Esophagus mucosa (tissue), 1 donor: ENCODE results near the gene SYCE3. TPM values are rescaled to one million over a fixed set of nuclear protein-coding genes. Genes with fewer than 3 reads are reported as not detected.
"Not testable (repeated sequence)": the region's sequence is repeated elsewhere in the genome, so short reads cannot be mapped to it uniquely, and the experiment has no call there.

ENCODE experiments used
- ATAC-seq: fragments of 200-7000 bp; cut with Tn5 transposase; one replicate; pipeline ENCODE4 v1.9.1; 2020
- total RNA-seq: library from RNA; stranded (reverse); gene quantifications from one replicate; pipeline ENCODE4 v1.2.4, GENCODE V29; 2023
- donor health status: DM: yes; HTN: yes; CAD: no.

SYCE3 gene
- total RNA-seq, result not detected

GRCh38 chr22:50562523-50563412, at the start of gene SYCE3:
SYCE3 (minus strand) TSS chr22:50562919; CDS start chr22:50556405, 6,514 bp downstream.
- ATAC-seq, result peak; percentile 95

GRCh38 chr22:50612168-50612527, 49.4 kb upstream of the SYCE3 start:
- ATAC-seq, result no peak

GRCh38 chr22:50611341-50612060, 48.8 kb upstream of the SYCE3 start:
- ATAC-seq, result no peak

- no peak for ATAC-seq
Measured at GRCh38 chr22:50610581-50610980, 47.9 kb upstream of the SYCE3 start.

GRCh38 chr22:50610041-50610451, 47.3 kb upstream of the SYCE3 start:
- no peak for ATAC-seq

- no peak for ATAC-seq
Measured at GRCh38 chr22:50609599-50609998, 46.9 kb upstream of the SYCE3 start.

GRCh38 chr22:50608996-50609395, 46.3 kb upstream of the SYCE3 start:
- no peak for ATAC-seq

GRCh38 chr22:50608058-50608840, 45.5 kb upstream of the SYCE3 start:
- not testable (repeated sequence) for ATAC-seq

- ATAC-seq, result no peak
Measured at GRCh38 chr22:50607659-50608020, 44.9 kb upstream of the SYCE3 start.

GRCh38 chr22:50606946-50607658, 44.4 kb upstream of the SYCE3 start:
- ATAC-seq, result no peak

- ATAC-seq, result peak; percentile 24
Measured at GRCh38 chr22:50606165-50606945, 43.6 kb upstream of the SYCE3 start.

- no peak for ATAC-seq
Measured at GRCh38 chr22:50605613-50606074, 42.9 kb upstream of the SYCE3 start.

- no peak for ATAC-seq
Measured at GRCh38 chr22:50605002-50605612, 42.4 kb upstream of the SYCE3 start.

GRCh38 chr22:50604256-50605001, 41.7 kb upstream of the SYCE3 start:
- ATAC-seq, result no peak

- ATAC-seq, result no peak
Measured at GRCh38 chr22:50603511-50604255, 41.0 kb upstream of the SYCE3 start.

- ATAC-seq, result no peak
Measured at GRCh38 chr22:50602338-50602700, 39.6 kb upstream of the SYCE3 start.

GRCh38 chr22:50601669-50602337, 39.1 kb upstream of the SYCE3 start:
- ATAC-seq, result no peak

GRCh38 chr22:50600967-50601668, 38.4 kb upstream of the SYCE3 start:
- ATAC-seq, result no peak
